Stomach smooth muscle (tissue), 2 donors: Measurements from ENCODE around the gene CAPZA1.
"Not testable (repeated sequence)": the region's sequence is repeated elsewhere in the genome, so short reads cannot be mapped to it uniquely, and the experiment has no call there.

Experiments
- H3K27ac ChIP-seq: one replicate; pipeline ENCODE4 v1.7.0; 2013; ENCODE audit warnings: mild to moderate bottlenecking, low read length, inconsistent platforms
- H3K27me3 ChIP-seq, 2 donors: one replicate each; pipeline ENCODE4 v1.7.0; 2013; ENCODE audit warnings: low read length in 2 of 2; ENCODE audit not compliant: insufficient read depth in 2 of 2, control insufficient read depth in 1 of 2
- H3K36me3 ChIP-seq, 2 donors: one replicate each; pipeline ENCODE4 v1.7.0; 2013; ENCODE audit warnings: low read length in 2 of 2; ENCODE audit not compliant: control insufficient read depth in 2 of 2, insufficient read depth in 2 of 2
- H3K4me1 ChIP-seq: one replicate; pipeline ENCODE4 v1.7.0; 2013; ENCODE audit warnings: low read length; ENCODE audit not compliant: control insufficient read depth, insufficient read depth
- H3K4me3 ChIP-seq, 2 donors: one replicate each; pipeline ENCODE4 v1.7.0; 2013; ENCODE audit warnings: low read length in 2 of 2
- H3K9ac ChIP-seq, 2 donors: one replicate each; pipeline ENCODE4 v1.7.0; 2013; ENCODE audit warnings: low read length in 2 of 2, mild to moderate bottlenecking in 1 of 2
- H3K9me3 ChIP-seq, 2 donors: one replicate each; pipeline ENCODE4 v1.7.0; 2013; ENCODE audit warnings: low read length in 2 of 2; ENCODE audit not compliant: control insufficient read depth in 2 of 2
- donor health status: healthy.
- donor health status: Pancreatic carcinoma.

Gene CAPZA1

DNA sequence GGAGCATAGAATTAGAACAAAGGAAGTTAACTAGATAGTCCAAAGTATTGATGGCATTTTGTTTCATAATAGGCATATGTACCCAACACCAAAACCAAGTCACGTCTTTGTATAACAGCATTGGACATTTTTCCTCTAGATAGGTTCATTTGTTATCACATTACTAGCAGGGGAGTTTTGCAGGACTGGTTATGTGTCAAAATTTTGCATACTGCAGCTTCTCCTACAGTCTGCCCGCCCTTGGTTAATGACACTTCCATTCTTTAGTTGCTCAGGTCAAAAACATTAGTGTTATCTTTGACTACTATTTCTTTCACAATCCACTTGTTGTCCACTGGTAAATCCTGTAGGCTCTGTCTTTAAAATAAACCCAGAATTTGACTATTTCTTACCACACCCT is 8.9 kb downstream of the CAPZA1 start:
- Histone ChIP-seq H3K4me3 (no peak overlapping the region), H3K9me3 (no peaks in the 10 kb centered on the region), H3K9ac (no peak overlapping the region), H3K27me3 (no peaks in the 10 kb centered on the region), H3K4me1 (peaks cover 4% of the 10 kb centered on the region), H3K27ac (no peak overlapping the region), H3K36me3 (no peaks in the 10 kb centered on the region)

DNA sequence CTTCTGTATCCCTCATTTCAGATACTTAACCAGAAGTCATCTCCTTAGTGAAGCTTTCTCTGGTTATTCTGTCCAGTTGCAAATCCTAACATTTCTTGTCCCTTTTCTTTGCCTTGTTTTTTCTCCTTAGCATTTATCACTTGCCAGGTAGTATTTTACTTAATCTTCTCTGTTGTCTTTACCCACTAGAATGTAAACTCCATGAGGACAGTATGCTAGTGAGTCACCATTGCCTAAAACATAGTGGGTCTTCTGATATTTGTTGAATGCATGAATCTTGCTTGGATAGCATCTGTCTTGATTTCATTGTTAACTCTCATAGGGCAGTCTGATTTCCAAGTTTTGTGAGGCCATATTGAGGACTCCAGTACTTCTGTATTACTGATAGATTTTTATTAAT is 9.6 kb downstream of the CAPZA1 start:
- Histone ChIP-seq H3K9me3 (no peaks in the 10 kb centered on the region), H3K36me3 (no peaks in the 10 kb centered on the region), H3K27ac (no peak overlapping the region), H3K4me1 (peaks cover 4% of the 10 kb centered on the region), H3K9ac (no peak overlapping the region), H3K27me3 (no peaks in the 10 kb centered on the region), H3K4me3 (no peak overlapping the region)

DNA sequence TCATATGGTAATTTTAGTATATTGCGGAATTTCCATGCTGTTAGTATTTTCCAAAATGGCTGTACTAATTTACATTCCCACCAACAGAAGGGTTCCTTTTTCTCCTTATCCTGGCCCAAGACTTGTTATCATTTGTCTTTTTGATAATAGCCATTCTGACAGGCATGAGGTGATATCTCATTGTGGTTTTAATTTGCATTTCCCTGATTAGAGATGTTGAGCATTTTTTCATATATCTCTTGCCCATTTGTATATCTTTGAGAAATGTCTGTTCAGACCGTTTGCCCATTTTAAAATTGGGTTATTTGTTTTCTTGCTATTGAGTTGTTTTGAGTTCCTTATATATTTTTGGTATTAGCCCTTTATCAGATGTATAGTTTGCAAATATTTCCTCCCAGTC is 14.0 kb downstream of the CAPZA1 start:
- Histone ChIP-seq H3K27me3 (no peaks in the 10 kb centered on the region), H3K36me3 (no peaks in the 10 kb centered on the region), H3K9ac (no peak overlapping the region), H3K9me3 (no peaks in the 10 kb centered on the region), H3K4me1 (no peaks in the 10 kb centered on the region), H3K4me3 (no peak overlapping the region), H3K27ac (no peak overlapping the region)

DNA sequence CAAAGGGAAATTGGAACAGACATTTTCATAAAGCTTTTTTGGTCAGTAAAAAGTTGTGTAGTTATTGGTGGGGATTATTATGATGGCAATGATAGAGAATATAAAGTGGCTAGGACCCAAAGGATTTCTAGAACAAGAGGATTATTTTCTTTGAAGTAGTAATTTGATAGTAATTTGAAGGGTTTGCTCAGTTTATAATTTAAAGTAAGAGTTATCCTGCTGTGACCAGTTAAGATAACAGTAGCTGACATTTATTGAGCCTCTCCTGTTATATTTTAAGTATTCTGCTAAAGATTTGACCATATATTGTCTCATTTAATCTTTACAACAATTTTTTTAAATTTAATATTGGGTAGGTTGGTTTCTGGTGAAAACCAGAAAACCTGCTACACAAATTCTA is 14.7 kb downstream of the CAPZA1 start:
- H3K4me3 ChIP-seq, result no peak overlapping the region
- no peaks in the 10 kb centered on the region for H3K9me3 ChIP-seq
- no peaks in the 10 kb centered on the region for H3K4me1 ChIP-seq
- H3K9ac ChIP-seq, result no peak overlapping the region
- H3K27me3 ChIP-seq, result no peaks in the 10 kb centered on the region
- H3K27ac ChIP-seq, result no peak overlapping the region
- no peaks in the 10 kb centered on the region for H3K36me3 ChIP-seq

DNA sequence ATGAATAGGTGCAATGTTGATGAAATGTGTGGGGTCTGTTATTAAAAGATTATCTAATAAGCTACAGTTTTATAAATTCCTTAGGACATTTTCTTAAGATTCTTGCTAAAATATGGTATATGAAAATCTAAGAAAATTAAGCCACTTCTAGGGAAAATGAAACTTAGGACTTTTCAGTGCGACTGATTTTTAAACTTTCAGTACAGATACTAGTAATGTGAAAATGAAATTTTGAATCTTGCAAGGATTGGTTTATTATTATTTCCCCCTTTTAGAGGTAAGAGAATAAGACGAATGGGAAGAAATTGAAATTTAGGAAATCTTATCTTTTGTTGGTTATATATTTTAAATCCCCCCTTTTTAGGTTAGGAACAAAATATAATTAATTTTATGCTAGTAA is 16.4 kb downstream of the CAPZA1 start:
- no peak overlapping the region for H3K9ac ChIP-seq
- H3K27me3 ChIP-seq, result no peaks in the 10 kb centered on the region
- H3K4me3 ChIP-seq, result no peak overlapping the region
- no peaks in the 10 kb centered on the region for H3K9me3 ChIP-seq
- H3K36me3 ChIP-seq, result no peaks in the 10 kb centered on the region
- no peaks in the 10 kb centered on the region for H3K4me1 ChIP-seq
- H3K27ac ChIP-seq, result no peak overlapping the region

DNA sequence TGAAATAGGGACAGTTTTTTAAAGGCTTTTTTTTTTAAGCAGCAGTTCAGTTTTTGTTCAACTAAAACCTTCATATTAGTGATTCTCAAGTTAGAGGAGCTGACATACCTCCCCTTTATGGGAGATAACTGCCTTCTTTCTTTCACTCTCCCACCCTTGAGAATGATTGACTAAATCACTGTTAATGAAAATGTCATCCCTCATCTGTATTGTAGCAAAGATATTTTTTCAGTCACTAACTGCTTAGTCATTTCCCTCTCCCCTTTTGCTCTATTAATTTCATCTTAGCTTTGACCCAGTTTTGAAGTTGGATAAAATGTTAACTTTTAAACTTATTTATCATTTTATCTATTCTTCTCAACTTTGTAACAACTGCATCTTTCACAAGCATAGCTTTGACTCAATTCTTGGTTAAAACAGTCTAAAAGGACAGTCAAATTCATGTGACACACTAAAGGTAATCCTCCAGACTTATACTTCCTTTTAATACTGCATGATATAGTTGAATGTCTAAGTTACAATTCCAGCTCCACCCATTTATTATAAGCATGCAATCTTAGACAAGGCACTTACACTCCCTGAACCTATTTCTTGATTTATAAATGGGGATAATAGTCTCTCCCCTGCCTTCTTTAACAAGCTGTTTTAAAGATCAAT is 17.1 kb downstream of the CAPZA1 start:
- Histone ChIP-seq H3K9ac (no peak overlapping the region), H3K27me3 (no peaks in the 10 kb centered on the region), H3K4me1 (no peaks in the 10 kb centered on the region), H3K36me3 (no peaks in the 10 kb centered on the region), H3K4me3 (no peak overlapping the region), H3K9me3 (no peaks in the 10 kb centered on the region), H3K27ac (no peak overlapping the region)

DNA sequence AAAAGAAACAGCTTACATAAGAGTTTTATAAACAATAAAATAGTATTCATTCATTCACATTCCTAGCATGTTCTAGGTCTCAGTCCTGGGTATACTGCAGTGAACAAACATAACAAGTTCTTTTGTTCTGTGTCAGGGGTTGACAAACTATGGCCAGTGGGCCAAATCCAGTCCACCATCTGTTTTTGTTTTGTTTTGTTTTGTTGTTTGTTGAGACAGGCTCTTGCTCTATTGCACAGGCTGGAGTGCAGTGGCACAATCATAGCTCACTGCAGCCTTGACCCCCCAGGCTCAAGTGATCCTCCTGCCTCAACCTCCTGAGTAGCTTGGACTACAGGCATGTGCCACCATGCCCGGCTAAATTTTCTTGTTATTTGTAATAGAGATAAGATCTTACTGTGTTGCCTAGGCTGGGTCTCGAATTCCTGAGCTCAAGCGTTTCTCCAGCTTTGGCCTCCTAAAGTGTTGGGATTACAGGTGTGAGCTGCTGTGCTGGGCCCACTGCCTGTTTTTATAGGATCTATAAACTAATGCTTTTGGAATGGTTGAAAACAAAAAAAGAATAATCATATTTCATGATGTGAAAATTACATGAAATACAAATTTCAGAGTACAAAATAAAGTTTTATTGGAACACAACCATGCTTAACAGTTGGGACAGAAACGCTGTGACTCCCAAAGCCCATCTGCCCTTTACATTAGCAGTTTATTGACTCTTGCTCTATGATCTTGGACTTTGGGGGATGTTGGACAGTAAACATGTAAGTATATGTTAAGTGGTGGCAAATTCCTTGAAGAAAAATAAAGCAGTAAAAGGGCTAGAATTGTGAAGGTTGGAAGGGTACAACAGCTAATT is 17.9 kb downstream of the CAPZA1 start:
- H3K36me3 ChIP-seq, result no peaks in the 10 kb centered on the region
- H3K9me3 ChIP-seq, result no peaks in the 10 kb centered on the region
- H3K27me3 ChIP-seq, result no peaks in the 10 kb centered on the region
- H3K27ac ChIP-seq, result no peak overlapping the region
- no peaks in the 10 kb centered on the region for H3K4me1 ChIP-seq
- H3K9ac ChIP-seq, result no peak overlapping the region
- H3K4me3 ChIP-seq, result no peak overlapping the region

DNA sequence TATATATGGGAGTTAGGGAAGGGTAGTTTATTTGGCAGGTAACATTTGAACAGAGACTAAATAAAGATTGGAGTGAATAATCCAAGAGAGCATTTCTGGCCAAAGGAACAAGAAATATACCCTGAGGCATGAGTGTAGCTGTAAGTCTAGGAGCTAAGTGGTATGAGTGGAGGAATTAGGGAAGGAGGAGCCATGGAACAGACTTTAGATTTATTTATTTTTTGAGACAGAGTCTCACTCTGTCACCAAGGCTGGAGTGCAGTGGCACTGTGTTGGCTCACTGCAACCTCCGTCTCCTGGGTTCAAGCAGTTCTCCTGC is 18.4 kb downstream of the CAPZA1 start:
- Histone ChIP-seq H3K27me3 (no peaks in the 10 kb centered on the region), H3K27ac (no peak overlapping the region), H3K9me3 (no peaks in the 10 kb centered on the region), H3K9ac (no peak overlapping the region), H3K4me3 (no peak overlapping the region), H3K4me1 (no peaks in the 10 kb centered on the region), H3K36me3 (no peaks in the 10 kb centered on the region)

DNA sequence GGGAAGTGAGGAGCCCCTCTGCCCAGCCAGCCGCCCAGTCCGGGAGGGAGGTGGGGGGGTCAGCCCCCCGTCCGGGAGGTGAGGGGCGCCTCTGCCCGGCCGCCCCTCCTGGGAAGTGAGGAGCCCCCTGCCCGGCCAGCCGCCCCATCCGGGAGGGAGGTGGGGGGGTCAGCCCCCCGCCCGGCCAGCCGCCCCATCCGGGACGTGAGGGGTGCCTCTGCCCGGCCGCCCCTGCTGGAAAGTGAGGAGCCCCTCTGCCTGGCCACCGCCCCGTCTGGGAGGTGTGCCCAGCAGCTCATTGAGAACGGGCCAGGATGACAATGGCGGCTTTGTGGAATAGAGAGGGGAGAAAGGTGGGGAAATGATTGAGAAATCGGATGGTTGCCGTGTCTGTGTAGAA is 20.8 kb downstream of the CAPZA1 start:
- H3K4me1 ChIP-seq, H3K4me3 ChIP-seq: not testable (repeated sequence)

DNA sequence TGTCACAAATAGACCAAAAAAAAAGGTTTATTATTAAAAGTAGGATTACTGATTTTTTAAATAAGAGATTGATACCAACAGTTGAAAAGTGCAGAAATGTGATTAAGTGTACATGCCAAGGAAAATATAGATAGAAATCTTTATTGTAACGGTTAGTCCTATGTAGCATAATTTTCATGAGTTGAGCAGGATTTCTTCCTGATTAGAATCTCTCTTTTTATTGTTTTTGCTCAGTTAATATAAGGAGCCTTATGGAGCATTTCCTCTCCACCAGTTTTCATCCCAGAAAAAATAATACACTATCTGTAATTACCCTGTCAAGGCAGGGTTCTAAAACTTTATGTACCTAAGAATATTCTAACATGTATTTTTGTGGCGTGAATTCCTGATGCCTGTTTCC is 23.4 kb downstream of the CAPZA1 start:
- Histone ChIP-seq H3K4me1 (no peaks in the 10 kb centered on the region), H3K9me3 (no peaks in the 10 kb centered on the region), H3K9ac (no peak overlapping the region), H3K36me3 (peaks cover 0 to 5% of the 10 kb centered on the region in 2 donors), H3K4me3 (no peak overlapping the region), H3K27ac (no peak overlapping the region), H3K27me3 (no peaks in the 10 kb centered on the region)

More for the DNA sequence above, 20.8 kb downstream of the CAPZA1 start:
- not testable (repeated sequence) for H3K27ac ChIP-seq, H3K27me3 ChIP-seq, H3K9ac ChIP-seq, H3K9me3 ChIP-seq, H3K36me3 ChIP-seq

DNA sequence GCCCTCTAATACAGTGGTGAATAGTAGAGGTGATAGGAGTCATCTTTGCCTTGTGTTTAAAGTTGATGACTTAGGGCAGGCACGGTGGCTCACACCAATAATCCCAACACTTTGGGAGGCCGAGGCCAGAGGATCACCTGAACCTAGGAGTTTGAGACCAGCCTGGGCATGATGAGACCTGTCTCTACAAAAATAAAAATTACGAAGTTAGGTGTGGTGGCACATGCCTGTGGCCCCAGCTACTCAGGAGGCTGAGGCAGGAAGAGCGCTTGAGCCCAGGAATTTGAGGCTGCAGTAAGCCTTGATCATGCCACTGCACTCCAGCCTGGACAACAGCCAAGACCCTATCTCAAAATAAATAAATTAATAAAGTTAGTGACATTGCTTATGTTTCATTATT is 26.6 kb downstream of the CAPZA1 start:
- Histone ChIP-seq H3K4me1 (no peaks in the 10 kb centered on the region), H3K36me3 (peaks cover 7 to 8% of the 10 kb centered on the region in 2 donors), H3K9me3 (no peaks in the 10 kb centered on the region), H3K27me3 (no peaks in the 10 kb centered on the region), H3K9ac (no peak overlapping the region), H3K27ac (no peak overlapping the region), H3K4me3 (no peak overlapping the region)
